Stimulated activated CD4-positive, alpha-beta T cell treated with anti-CD3 and anti-CD28 coated beads, TNF-alpha, amount 100 ng/mL, for 48 hours (primary cell): ENCODE results near the gene CAPN7.
A peak's percentile ranks its signal among the peaks of the same experiment; 100 is the strongest.

Experiments used
- DNase-seq, 3 donors: peaks; one replicate each; pipeline ENCODE4 v3.0.0-alpha.2; 2020; ENCODE audit warnings: low read depth in 3 of 3

Gene CAPN7

GRCh38 chr3:15246186-15246585, 40.1 kb downstream of the CAPN7 start:
- no peak for DNase-seq

- DNase-seq = no peak
Measured at GRCh38 chr3:15253023-15253697, 47.1 kb downstream of the CAPN7 start.

- DNase-seq = no peak
Measured at GRCh38 chr3:15255215-15255614, 49.2 kb downstream of the CAPN7 start.

GRCh38 chr3:15256861-15257341, 50.9 kb downstream of the CAPN7 start:
- no peak for DNase-seq

GRCh38 chr3:15258720-15259119, 52.7 kb downstream of the CAPN7 start:
- DNase-seq = no peak

- DNase-seq = no peak
Measured at GRCh38 chr3:15260531-15260930, 54.5 kb downstream of the CAPN7 start.

- DNase-seq = no peak
Measured at GRCh38 chr3:15261274-15261673, 55.2 kb downstream of the CAPN7 start.

GRCh38 chr3:15262021-15262420, 56.0 kb downstream of the CAPN7 start:
- DNase-seq = no peak

GRCh38 chr3:15263120-15263519, 57.1 kb downstream of the CAPN7 start:
- no peak for DNase-seq

- DNase-seq = no peak
Measured at GRCh38 chr3:15263926-15264325, 57.9 kb downstream of the CAPN7 start.

GRCh38 chr3:15264486-15264885, 58.4 kb downstream of the CAPN7 start:
- no peak for DNase-seq

- no peak for DNase-seq
Measured at GRCh38 chr3:15265655-15266509, 59.8 kb downstream of the CAPN7 start.

- DNase-seq = no peak
Measured at GRCh38 chr3:15266510-15267376, 60.7 kb downstream of the CAPN7 start.

- no peak for DNase-seq
Measured at GRCh38 chr3:15267502-15267901, 61.5 kb downstream of the CAPN7 start.

- peak; percentile 71 to 85 (median 76) for DNase-seq
Measured at GRCh38 chr3:15268033-15268631, 62.1 kb downstream of the CAPN7 start.

GRCh38 chr3:15269091-15269989, 63.3 kb downstream of the CAPN7 start:
- peak; percentile 75 to 88 (median 81) for DNase-seq

GRCh38 chr3:15271030-15271429, 65.0 kb downstream of the CAPN7 start:
- DNase-seq = no peak

GRCh38 chr3:15271785-15272381, 65.8 kb downstream of the CAPN7 start:
- DNase-seq = peak; percentile 30 to 59 (median 49)

- DNase-seq = no peak
Measured at GRCh38 chr3:15272426-15273196, 66.6 kb downstream of the CAPN7 start.
